MM.1S (cell line): ENCODE measurements around the gene ROBO2.

Source experiments
- DNase-seq: peaks from one replicate; pipeline ENCODE4 v3.0.0-alpha.2; 2015
- H2AFZ ChIP-seq: fragments of 300-600 bp; sonication (generic); 2 replicates; pipeline ENCODE4 v1.6.0; 2016; ENCODE audit warnings: antibody characterized with exemption, low read length
- H3F3A ChIP-seq: fragments of 300-600 bp; sonication (generic); 2 replicates; pipeline ENCODE4 v1.6.1; 2016; ENCODE audit warnings: mild to moderate bottlenecking, antibody characterized with exemption, low read length, moderate library complexity, mixed read lengths; ENCODE audit not compliant: insufficient read depth
- H3K27ac ChIP-seq: fragments of 300-600 bp; sonication (generic); 2 replicates; pipeline ENCODE4 v1.5.1; 2016; ENCODE audit warnings: mild to moderate bottlenecking, low read length
- H3K27me3 ChIP-seq: fragments of 300-600 bp; sonication (generic); replicated peaks from 2 replicates; pipeline ENCODE4 v1.6.0; 2016; ENCODE audit warnings: low read length; ENCODE audit not compliant: insufficient read depth
- H3K36me3 ChIP-seq: fragments of 300-600 bp; sonication (generic); replicated peaks from 2 replicates; pipeline ENCODE4 v1.6.1; 2016; ENCODE audit warnings: mild to moderate bottlenecking, low read length, mixed read lengths; ENCODE audit not compliant: insufficient read depth
- H3K4me1 ChIP-seq: fragments of 300-600 bp; sonication (generic); 2 replicates; pipeline ENCODE4 v1.6.1; 2016; ENCODE audit warnings: low read length, mixed read lengths
- H3K4me2 ChIP-seq: fragments of 300-600 bp; sonication (generic); 2 replicates; pipeline ENCODE4 v1.6.0; 2016; ENCODE audit warnings: low read depth, low read length
- H3K4me3 ChIP-seq: fragments of 300-600 bp; sonication (generic); 2 replicates; pipeline ENCODE4 v1.5.1; 2016; ENCODE audit warnings: low read length, mixed read lengths
- H3K79me2 ChIP-seq: fragments of 300-600 bp; sonication (generic); 2 replicates; pipeline ENCODE4 v1.6.1; 2016; ENCODE audit warnings: mixed run types, low read length, mixed read lengths
- H3K9ac ChIP-seq: fragments of 300-600 bp; sonication (generic); 2 replicates; pipeline ENCODE4 v1.6.1; 2016; ENCODE audit warnings: low read length, mixed read lengths
- H3K9me2 ChIP-seq: fragments of 300-600 bp; sonication (generic); replicated peaks from 2 replicates; pipeline ENCODE4 v1.6.1; 2016; ENCODE audit warnings: mild to moderate bottlenecking, low read length, mixed read lengths; ENCODE audit not compliant: insufficient read depth
- H3K9me3 ChIP-seq: fragments of 300-600 bp; sonication (generic); replicated peaks from 2 replicates; pipeline ENCODE4 v1.6.1; 2016; ENCODE audit warnings: mild to moderate bottlenecking, low read length, mixed read lengths; ENCODE audit not compliant: insufficient read depth
- H4K20me1 ChIP-seq: fragments of 300-600 bp; sonication (generic); 2 replicates; pipeline ENCODE4 v1.6.1; 2016; ENCODE audit warnings: mild to moderate bottlenecking, low read length, moderate library complexity, mixed read lengths; ENCODE audit not compliant: insufficient read depth
- EZH2 ChIP-seq: fragments of 300-600 bp; sonication (generic); optimal IDR thresholded peaks from 2 replicates; pipeline ENCODE3; 2017; ENCODE audit warnings: low read depth, mild to moderate bottlenecking, antibody characterized with exemption, low read length, mixed read lengths
- EZH2phosphoT487 ChIP-seq: fragments of 300-600 bp; sonication (generic); IDR thresholded peaks from 2 replicates; pipeline ENCODE4 v1.6.1; 2018; ENCODE audit warnings: antibody characterized with exemption, low read length
- TF ChIP-seq, protein P1 (sequence below): fragments of 300-600 bp; sonication (generic); IDR thresholded peaks from 2 replicates; pipeline ENCODE4 v1.5.1; 2016; ENCODE audit warnings: antibody characterized with exemption, low read length, mixed read lengths

Gene ROBO2

DNA sequence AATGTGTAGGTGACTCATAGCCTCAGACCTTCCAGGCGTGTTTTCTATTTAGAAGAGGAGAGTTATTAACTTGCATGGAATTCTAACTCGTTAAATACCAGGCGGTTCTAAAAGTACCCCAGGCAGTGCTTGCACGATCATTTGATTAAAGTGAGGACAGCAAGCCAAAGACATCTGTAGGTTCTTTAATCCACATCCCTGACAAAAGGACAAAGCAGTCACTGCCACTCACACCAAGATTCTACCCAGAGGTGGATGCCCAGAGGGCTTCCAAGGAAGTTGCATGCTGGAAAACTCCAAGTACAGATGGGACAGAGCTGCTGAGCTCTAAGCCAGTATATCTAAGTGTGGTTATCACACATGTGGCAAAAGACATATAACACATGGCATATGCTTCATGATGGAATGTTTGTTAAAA lies 372.1 kb downstream of the ROBO2 start:
- no peak for DNase-seq
- Histone ChIP-seq H3K79me2 (no peaks in the 10 kb centered on the region), H3K27ac (no peak overlapping the region), H4K20me1 (no peaks in the 10 kb centered on the region), H3K9me2 (no peaks in the 10 kb centered on the region), H3K9ac (no peak overlapping the region), H3K4me1 (no peaks in the 10 kb centered on the region), H3K4me3 (no peak overlapping the region), H3K36me3 (no peaks in the 10 kb centered on the region), H2AFZ (no peak overlapping the region), H3K27me3 (no peaks in the 10 kb centered on the region), H3K4me2 (no peak overlapping the region), H3F3A (no peaks in the 10 kb centered on the region), H3K9me3 (no peaks in the 10 kb centered on the region)
- no peak for TF ChIP-seq EZH2phosphoT487
- TF ChIP-seq EZH2: no peak
- TF ChIP-seq, protein P1, sequence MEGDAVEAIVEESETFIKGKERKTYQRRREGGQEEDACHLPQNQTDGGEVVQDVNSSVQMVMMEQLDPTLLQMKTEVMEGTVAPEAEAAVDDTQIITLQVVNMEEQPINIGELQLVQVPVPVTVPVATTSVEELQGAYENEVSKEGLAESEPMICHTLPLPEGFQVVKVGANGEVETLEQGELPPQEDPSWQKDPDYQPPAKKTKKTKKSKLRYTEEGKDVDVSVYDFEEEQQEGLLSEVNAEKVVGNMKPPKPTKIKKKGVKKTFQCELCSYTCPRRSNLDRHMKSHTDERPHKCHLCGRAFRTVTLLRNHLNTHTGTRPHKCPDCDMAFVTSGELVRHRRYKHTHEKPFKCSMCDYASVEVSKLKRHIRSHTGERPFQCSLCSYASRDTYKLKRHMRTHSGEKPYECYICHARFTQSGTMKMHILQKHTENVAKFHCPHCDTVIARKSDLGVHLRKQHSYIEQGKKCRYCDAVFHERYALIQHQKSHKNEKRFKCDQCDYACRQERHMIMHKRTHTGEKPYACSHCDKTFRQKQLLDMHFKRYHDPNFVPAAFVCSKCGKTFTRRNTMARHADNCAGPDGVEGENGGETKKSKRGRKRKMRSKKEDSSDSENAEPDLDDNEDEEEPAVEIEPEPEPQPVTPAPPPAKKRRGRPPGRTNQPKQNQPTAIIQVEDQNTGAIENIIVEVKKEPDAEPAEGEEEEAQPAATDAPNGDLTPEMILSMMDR: no peak

DNA sequence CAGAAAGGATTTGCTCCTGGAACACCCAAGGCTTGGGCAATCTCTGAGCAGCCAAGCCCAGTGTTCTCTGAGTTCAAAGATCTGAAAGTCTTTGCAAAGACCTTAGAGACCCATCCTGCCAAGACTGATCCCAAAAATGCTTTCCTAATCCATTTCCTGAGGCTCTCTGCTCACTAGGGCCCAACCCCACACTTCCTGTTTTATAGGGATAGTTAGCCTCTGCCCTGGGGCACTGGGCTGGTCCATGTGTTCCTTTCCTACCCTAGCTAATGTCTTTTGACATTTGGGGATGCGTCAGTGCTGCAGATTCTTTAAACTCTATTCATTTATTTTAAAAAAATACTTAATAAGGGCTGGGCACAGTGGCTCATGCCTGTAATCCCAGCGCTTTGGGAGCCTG lies 372.7 kb downstream of the ROBO2 start:
- Histone ChIP-seq H3K4me2 (no peak overlapping the region), H3K27me3 (no peaks in the 10 kb centered on the region), H3K79me2 (no peaks in the 10 kb centered on the region), H3K36me3 (no peaks in the 10 kb centered on the region), H3K27ac (no peak overlapping the region), H3K9me2 (no peaks in the 10 kb centered on the region), H3F3A (no peaks in the 10 kb centered on the region), H3K4me3 (no peak overlapping the region), H3K9ac (no peak overlapping the region), H2AFZ (no peak overlapping the region), H3K4me1 (no peaks in the 10 kb centered on the region), H3K9me3 (no peaks in the 10 kb centered on the region), H4K20me1 (no peaks in the 10 kb centered on the region)
- TF ChIP-seq EZH2phosphoT487: no peak
- TF ChIP-seq EZH2: no peak
- TF ChIP-seq, protein P1: no peak
- DNase-seq: no peak

DNA sequence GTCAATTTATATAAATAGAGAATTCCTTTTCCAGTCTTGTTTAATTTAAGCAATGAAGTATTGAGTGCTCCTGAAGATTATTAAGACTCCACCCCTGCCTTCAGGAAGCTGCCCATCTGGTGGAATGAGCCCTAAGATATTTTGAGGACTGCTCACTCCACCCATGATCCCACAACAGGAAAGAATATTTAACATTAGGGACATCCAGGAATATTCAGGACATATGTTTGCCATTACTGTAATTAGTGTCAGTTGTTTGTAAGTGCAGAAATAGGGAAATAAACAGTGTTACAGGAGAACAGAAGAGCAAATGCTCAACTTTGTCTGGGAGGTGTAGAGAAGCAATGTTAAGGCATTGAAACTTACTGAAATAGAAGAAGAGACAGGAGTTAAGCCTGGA lies 375.0 kb downstream of the ROBO2 start:
- Histone ChIP-seq H3K27me3 (no peaks in the 10 kb centered on the region), H3K9me2 (no peaks in the 10 kb centered on the region), H3K4me1 (no peaks in the 10 kb centered on the region), H2AFZ (no peak overlapping the region), H3K79me2 (no peaks in the 10 kb centered on the region), H3K4me3 (no peak overlapping the region), H3F3A (no peaks in the 10 kb centered on the region), H3K9ac (no peak overlapping the region), H3K27ac (no peak overlapping the region), H4K20me1 (no peaks in the 10 kb centered on the region), H3K9me3 (no peaks in the 10 kb centered on the region), H3K4me2 (no peak overlapping the region), H3K36me3 (no peaks in the 10 kb centered on the region)
- TF ChIP-seq EZH2phosphoT487 (no peak), EZH2 (no peak)
- TF ChIP-seq, protein P1: no peak
- DNase-seq: no peak
